PC-9 (cell line): ENCODE data around the gene MDN1. TPM values are rescaled to one million over a fixed set of nuclear protein-coding genes. Genes with fewer than 3 reads are reported as not detected.

Source experiments
- BruUV-seq: library from RNA; stranded (reverse); fragments of 400-500 nt; replicated peaks from 2 replicates; lab custom pipeline; 2021; lab: Mats Ljungman, UMichigan
- CTCF ChIA-PET: fragments of 300-600 bp; sonication (Branson Sonifier 250); formaldehyde crosslinking; loops from one replicate; lab custom pipeline; 2022; ENCODE audit warnings: antibody characterized with exemption; lab: Charles Lee
- POLR2A ChIA-PET: fragments of 300-600 bp; sonication (Branson Sonifier 250); formaldehyde crosslinking; loops from one replicate; lab custom pipeline; 2022; ENCODE audit warnings: antibody characterized with exemption; ENCODE audit not compliant: unreplicated experiment; lab: Charles Lee
- DNase-seq, 2 experiments: peaks; one replicate each; pipeline versions ENCODE4 v3.0.0 to v3.0.0-alpha.2; 2015 to 2022; ENCODE audit warnings: mixed read lengths in 1 of 2
- H2AFZ ChIP-seq: fragments of 200-600 bp; sonication (generic); 2 replicates; pipeline ENCODE4 v1.8.1; 2017; ENCODE audit warnings: antibody characterized with exemption
- H3F3A ChIP-seq: fragments of 200-600 bp; sonication (generic); 2 replicates; pipeline ENCODE4 v1.8.1; 2017; ENCODE audit warnings: antibody characterized with exemption, mild to moderate bottlenecking, low read depth; ENCODE audit not compliant: insufficient read depth
- H3K27ac ChIP-seq: fragments of 200-600 bp; sonication (generic); 2 replicates; pipeline ENCODE4 v1.6.1; 2016; ENCODE audit warnings: mixed run types
- H3K27me3 ChIP-seq: fragments of 200-600 bp; sonication (generic); 2 replicates; pipeline ENCODE4 v1.6.1; 2016; ENCODE audit warnings: low read depth, mixed run types; ENCODE audit not compliant: insufficient read depth
- H3K36me3 ChIP-seq: fragments of 200-600 bp; sonication (generic); 2 replicates; pipeline ENCODE4 v1.6.1; 2016; ENCODE audit warnings: low read depth, mixed run types
- H3K4me1 ChIP-seq: fragments of 200-600 bp; sonication (generic); replicated peaks from 2 replicates; pipeline ENCODE4 v1.6.1; 2016; ENCODE audit warnings: mixed run types; ENCODE audit not compliant: insufficient read depth
- H3K4me2 ChIP-seq: fragments of 200-600 bp; sonication (generic); 2 replicates; pipeline ENCODE4 v1.6.1; 2017; ENCODE audit warnings: mixed run types
- H3K4me3 ChIP-seq: fragments of 200-600 bp; sonication (generic); 2 replicates; pipeline ENCODE4 v1.6.1; 2016; ENCODE audit warnings: mixed run types
- H3K79me2 ChIP-seq: fragments of 200-600 bp; sonication (generic); 2 replicates; pipeline ENCODE4 v1.6.1; 2017; ENCODE audit warnings: low read depth, mixed run types
- H3K9me2 ChIP-seq: fragments of 200-600 bp; sonication (generic); 2 replicates; pipeline ENCODE4 v1.8.1; 2017; ENCODE audit warnings: mild to moderate bottlenecking; ENCODE audit not compliant: insufficient read depth
- H3K9me3 ChIP-seq: fragments of 200-600 bp; sonication (generic); 2 replicates; pipeline ENCODE4 v1.8.1; 2016; ENCODE audit warnings: low read depth; ENCODE audit not compliant: insufficient read depth
- H4K20me1 ChIP-seq: fragments of 200-600 bp; sonication (generic); 2 replicates; pipeline ENCODE4 v1.8.1; 2017; ENCODE audit not compliant: insufficient read depth
- EZH2 ChIP-seq: fragments of 200-600 bp; sonication (generic); IDR thresholded peaks from 2 replicates; pipeline ENCODE4 v1.8.0; 2017; ENCODE audit warnings: antibody characterized with exemption, low read depth
- intact Hi-C: fragments of 100-400 bp; cut with micrococcal nuclease; formaldehyde crosslinking; loops from one replicate; pipeline ENCODE4 v1.10.0; 2022; ENCODE audit not compliant: unreplicated experiment
- total RNA-seq: library from RNA; stranded (reverse); gene quantifications from 2 replicates; pipeline ENCODE4 v1.2.3, GENCODE V29; 2021
- TF ChIP-seq, protein P1 (sequence below): fragments of 200-600 bp; sonication (generic); conservative IDR thresholded peaks from 2 replicates; pipeline ENCODE4 v1.6.1; 2017; ENCODE audit warnings: mixed run types, antibody characterized with exemption, mild to moderate bottlenecking, moderate library complexity

Gene MDN1
- total RNA-seq, 1 experiment from 2014 or later: 38.6 TPM

DNA sequence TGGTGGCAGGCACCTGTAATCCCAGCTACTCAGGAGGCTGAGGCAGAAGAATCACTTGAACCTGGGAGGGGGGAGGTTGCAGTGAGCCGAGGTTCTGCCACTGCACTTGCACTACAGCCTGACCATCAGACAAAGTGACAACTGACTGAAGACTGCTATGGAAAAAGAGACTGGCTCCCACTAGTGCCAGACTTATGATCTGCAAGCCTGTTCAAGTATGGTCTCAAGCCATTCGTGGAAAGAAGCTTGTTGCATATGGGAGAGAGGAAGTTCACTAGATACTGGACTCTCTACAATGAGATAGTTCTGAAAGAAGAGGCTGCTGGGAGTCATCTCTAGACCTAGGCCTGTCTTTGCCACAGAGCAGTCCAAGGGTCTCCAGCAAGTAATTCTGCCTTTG, 26.7 kb downstream of the MDN1 start:
- intact Hi-C loops: no loop called here
- no peak overlapping the region for H3K4me3 ChIP-seq
- ChIA-PET CTCF (interaction anchor here (0.6 to 0.7 kb wide), 2 partner anchors 22 to 99 kb away, joined by 3 to 4 read pairs; no protein-coding TSS in a partner anchor), POLR2A (no interaction called here)
- no peaks in the 10 kb centered on the region for H3K9me3 ChIP-seq
- H3F3A ChIP-seq: no peaks in the 10 kb centered on the region
- H3K4me1 ChIP-seq: no peaks in the 10 kb centered on the region
- BruUV-seq: no TSS peak
- TF ChIP-seq EZH2: no peak
- TF ChIP-seq, protein P1, sequence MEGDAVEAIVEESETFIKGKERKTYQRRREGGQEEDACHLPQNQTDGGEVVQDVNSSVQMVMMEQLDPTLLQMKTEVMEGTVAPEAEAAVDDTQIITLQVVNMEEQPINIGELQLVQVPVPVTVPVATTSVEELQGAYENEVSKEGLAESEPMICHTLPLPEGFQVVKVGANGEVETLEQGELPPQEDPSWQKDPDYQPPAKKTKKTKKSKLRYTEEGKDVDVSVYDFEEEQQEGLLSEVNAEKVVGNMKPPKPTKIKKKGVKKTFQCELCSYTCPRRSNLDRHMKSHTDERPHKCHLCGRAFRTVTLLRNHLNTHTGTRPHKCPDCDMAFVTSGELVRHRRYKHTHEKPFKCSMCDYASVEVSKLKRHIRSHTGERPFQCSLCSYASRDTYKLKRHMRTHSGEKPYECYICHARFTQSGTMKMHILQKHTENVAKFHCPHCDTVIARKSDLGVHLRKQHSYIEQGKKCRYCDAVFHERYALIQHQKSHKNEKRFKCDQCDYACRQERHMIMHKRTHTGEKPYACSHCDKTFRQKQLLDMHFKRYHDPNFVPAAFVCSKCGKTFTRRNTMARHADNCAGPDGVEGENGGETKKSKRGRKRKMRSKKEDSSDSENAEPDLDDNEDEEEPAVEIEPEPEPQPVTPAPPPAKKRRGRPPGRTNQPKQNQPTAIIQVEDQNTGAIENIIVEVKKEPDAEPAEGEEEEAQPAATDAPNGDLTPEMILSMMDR: peak; percentile 49; the same call in 1 of the 2 replicates
- no peak overlapping the region for H3K27ac ChIP-seq
- H3K27me3 ChIP-seq: no peaks in the 10 kb centered on the region
- no peak for DNase-seq
- no peaks in the 10 kb centered on the region for H4K20me1 ChIP-seq
- no peak overlapping the region for H2AFZ ChIP-seq
- no peak overlapping the region for H3K4me2 ChIP-seq
- no peaks in the 10 kb centered on the region for H3K79me2 ChIP-seq
- H3K36me3 ChIP-seq: no peaks in the 10 kb centered on the region
- no peaks in the 10 kb centered on the region for H3K9me2 ChIP-seq

DNA sequence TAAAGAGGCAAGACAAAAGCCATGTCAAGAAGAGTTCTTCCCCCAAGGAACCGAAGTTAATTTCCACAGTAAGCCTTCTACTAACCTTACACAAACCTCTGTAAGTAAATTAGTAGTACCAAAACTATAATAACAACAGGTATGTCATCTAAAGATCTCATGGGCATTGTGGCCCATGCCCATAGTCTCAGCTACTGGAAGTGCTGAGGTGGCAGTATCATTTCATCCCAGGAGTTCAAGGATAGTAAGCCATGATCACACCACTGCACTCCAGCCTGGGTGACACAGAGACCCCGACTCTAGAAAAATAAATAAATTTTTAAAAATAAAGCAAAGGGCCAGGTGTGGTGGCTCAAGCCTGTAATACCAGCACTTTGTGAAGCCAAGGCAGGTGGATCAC, 29.2 kb downstream of the MDN1 start:
- no peaks in the 10 kb centered on the region for H3K4me1 ChIP-seq
- intact Hi-C loops: no loop called here
- no peak overlapping the region for H3K27ac ChIP-seq
- no TSS peak for BruUV-seq
- no peaks in the 10 kb centered on the region for H3K79me2 ChIP-seq
- H2AFZ ChIP-seq: no peak overlapping the region
- H3K27me3 ChIP-seq: no peaks in the 10 kb centered on the region
- no peak for TF ChIP-seq EZH2
- TF ChIP-seq, protein P1: no peak
- no peaks in the 10 kb centered on the region for H3K9me2 ChIP-seq
- no peak overlapping the region for H3K4me3 ChIP-seq
- CTCF ChIA-PET: no interaction called here
- no peak for DNase-seq
- POLR2A ChIA-PET: no interaction called here
- H3K36me3 ChIP-seq: no peaks in the 10 kb centered on the region
- no peaks in the 10 kb centered on the region for H4K20me1 ChIP-seq
- H3F3A ChIP-seq: no peaks in the 10 kb centered on the region
- H3K4me2 ChIP-seq: no peak overlapping the region
- no peaks in the 10 kb centered on the region for H3K9me3 ChIP-seq

DNA sequence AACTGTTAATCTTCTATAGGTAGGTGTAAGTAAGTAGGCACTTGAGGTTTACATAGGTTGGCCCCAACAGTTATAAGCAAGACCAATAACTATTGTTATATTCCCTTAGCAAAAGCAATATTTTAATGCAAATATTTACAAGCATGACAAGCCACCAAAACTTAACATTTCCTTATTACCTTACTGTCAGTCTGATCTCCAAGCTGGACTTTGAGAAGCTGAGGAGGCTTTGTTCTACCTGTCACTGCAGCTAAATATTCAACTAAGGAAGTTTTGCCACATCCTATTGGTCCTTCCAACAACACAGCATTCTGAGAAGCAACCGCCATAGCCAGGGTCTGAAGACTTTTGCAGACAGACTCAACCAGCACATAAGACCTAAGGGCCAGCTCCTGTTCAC, 29.6 kb downstream of the MDN1 start:
- Histone ChIP-seq H3K36me3 (no peaks in the 10 kb centered on the region), H3K9me2 (no peaks in the 10 kb centered on the region), H3K27me3 (no peaks in the 10 kb centered on the region), H3K4me2 (no peak overlapping the region), H2AFZ (no peak overlapping the region), H3K9me3 (no peaks in the 10 kb centered on the region), H3F3A (no peaks in the 10 kb centered on the region), H3K4me3 (no peak overlapping the region), H3K79me2 (no peaks in the 10 kb centered on the region), H3K4me1 (no peaks in the 10 kb centered on the region), H4K20me1 (no peaks in the 10 kb centered on the region), H3K27ac (no peak overlapping the region)
- intact Hi-C loops: no loop called here
- ChIA-PET POLR2A (no interaction called here), CTCF (no interaction called here)
- no TSS peak for BruUV-seq
- DNase-seq: no peak
- TF ChIP-seq EZH2: no peak
- TF ChIP-seq, protein P1: no peak
